HG02943 (cell line): ENCODE data around the gene DNM1.
"Not testable (repeated sequence)": the region's sequence is repeated elsewhere in the genome, so short reads cannot be mapped to it uniquely, and the experiment has no call there.

Experiments
- ATAC-seq: cut with Tn5 transposase; IDR thresholded peaks from one replicate; pipeline ENCODE4 v1.9.1; 2021; ENCODE audit warnings: mild to moderate bottlenecking, low read depth, moderate library complexity; ENCODE audit not compliant: unreplicated experiment

The DNM1 gene

GRCh38 chr9:128175102-128175563 lies 28.0 kb upstream of the DNM1 start:
- no peak for ATAC-seq

GRCh38 chr9:128175726-128176125 lies 27.5 kb upstream of the DNM1 start:
- ATAC-seq = no peak

- ATAC-seq = no peak
Measured at GRCh38 chr9:128178806-128179431, 24.3 kb upstream of the DNM1 start.

GRCh38 chr9:128180001-128180400 lies 23.2 kb upstream of the DNM1 start:
- ATAC-seq = no peak

- ATAC-seq = no peak
Measured at GRCh38 chr9:128180447-128180846, 22.7 kb upstream of the DNM1 start.

- not testable (repeated sequence) for ATAC-seq
Measured at GRCh38 chr9:128181480-128181879, 21.7 kb upstream of the DNM1 start.

GRCh38 chr9:128182893-128183588 lies 20.1 kb upstream of the DNM1 start:
- no peak for ATAC-seq

- no peak for ATAC-seq
Measured at GRCh38 chr9:128185979-128186965, 16.9 kb upstream of the DNM1 start.

GRCh38 chr9:128187361-128187760 lies 15.8 kb upstream of the DNM1 start:
- ATAC-seq = no peak

- ATAC-seq = no peak
Measured at GRCh38 chr9:128188209-128188608, 15.0 kb upstream of the DNM1 start.

GRCh38 chr9:128190013-128190412 lies 13.2 kb upstream of the DNM1 start:
- ATAC-seq = no peak

- peak; percentile 19 for ATAC-seq
Measured at GRCh38 chr9:128190516-128191405, 12.4 kb upstream of the DNM1 start.

- peak; percentile 68 for ATAC-seq
Measured at GRCh38 chr9:128191406-128192046, 11.7 kb upstream of the DNM1 start, which contains the start of gene CIZ1. Gene CIZ1, minus strand, starts transcription at chr9:128191572. Its CDS starts 715 bp downstream, at chr9:128190857.

- ATAC-seq = no peak
Measured at GRCh38 chr9:128192601-128193371, 10.4 kb upstream of the DNM1 start.

- ATAC-seq = no peak
Measured at GRCh38 chr9:128193469-128194096, 9.6 kb upstream of the DNM1 start.

- no peak for ATAC-seq
Measured at GRCh38 chr9:128201441-128202369, 1.5 kb upstream of the DNM1 start.

GRCh38 chr9:128202648-128203023 lies 543 bp upstream of the DNM1 start:
- ATAC-seq = no peak
